ENCODE results near the gene ABCC9.

GRCh38 chr12:21971344-21971743 is 30.1 kb upstream of the ABCC9 start:
- TF ChIP-seq CTCF (IDR thresholded peaks at IDR 0.05) (no peak), POLR2A (IDR thresholded peaks at IDR 0.05) (no peak), POLR2AphosphoS5 (IDR thresholded peaks at IDR 0.05; ENCODE audit: insufficient read depth in 1 of 2, low read depth in 1 of 2) (no peak)
